Neuronal stem cell (in vitro differentiated cells): ENCODE measurements around the gene SLC39A11.

Experiments used
- DNase-seq: peaks from one replicate; pipeline ENCODE4 v3.0.0-alpha.2; 2013; ENCODE audit warnings: low spot score
- H2AFZ ChIP-seq: one replicate; pipeline ENCODE4 v1.6.1; 2013; ENCODE audit warnings: mild to moderate bottlenecking, low read length, inconsistent platforms
- H2AK5ac ChIP-seq: 2 replicates; pipeline ENCODE4 v1.6.1; 2013; ENCODE audit warnings: low read depth, mild to moderate bottlenecking, inconsistent platforms, low read length, moderate library complexity, mixed read lengths
- H2BK120ac ChIP-seq: 2 replicates; pipeline ENCODE4 v1.6.1; 2013; ENCODE audit warnings: low read depth, mild to moderate bottlenecking, inconsistent platforms, low read length, moderate library complexity, mixed read lengths
- H2BK12ac ChIP-seq: one replicate; pipeline ENCODE4 v1.6.1; 2013; ENCODE audit warnings: low read length, inconsistent platforms
- H2BK15ac ChIP-seq: 2 replicates; pipeline ENCODE4 v1.6.1; 2013; ENCODE audit warnings: mild to moderate bottlenecking, low read length, inconsistent platforms, mixed read lengths
- H2BK5ac ChIP-seq: one replicate; pipeline ENCODE4 v1.6.1; 2013; ENCODE audit warnings: inconsistent platforms, mild to moderate bottlenecking, low read length, moderate library complexity
- H3K14ac ChIP-seq: one replicate; pipeline ENCODE4 v1.6.1; 2013; ENCODE audit warnings: low read length, inconsistent platforms
- H3K18ac ChIP-seq: 2 replicates; pipeline ENCODE4 v1.6.1; 2013; ENCODE audit warnings: low read length, inconsistent platforms
- H3K23ac ChIP-seq: 2 replicates; pipeline ENCODE4 v1.6.1; 2013; ENCODE audit warnings: low read depth, mild to moderate bottlenecking, mixed read lengths, low read length, inconsistent platforms; ENCODE audit not compliant: poor library complexity
- H3K27ac ChIP-seq: replicated peaks from 3 replicates; pipeline ENCODE4 v1.5.1; 2013; ENCODE audit warnings: low read length, inconsistent platforms
- H3K27me3 ChIP-seq, 3 experiments: 2 replicates each; pipeline ENCODE4 v1.6.1; 2013; ENCODE audit warnings: low read length in 3 of 3, mild to moderate bottlenecking in 2 of 3, inconsistent platforms in 1 of 3, low read depth in 1 of 3, mixed read lengths in 1 of 3, moderate library complexity in 1 of 3; ENCODE audit not compliant: control insufficient read depth in 3 of 3, insufficient read depth in 3 of 3
- H3K36me3 ChIP-seq, 2 donors: replicated peaks in 1 of 2; 2 replicates each; pipeline ENCODE4 v1.6.1; 2013; ENCODE audit warnings: low read length in 2 of 2; ENCODE audit not compliant: control insufficient read depth in 2 of 2, insufficient read depth in 2 of 2
- H3K4ac ChIP-seq: 2 replicates; pipeline ENCODE4 v1.6.1; 2013; ENCODE audit warnings: inconsistent platforms, mild to moderate bottlenecking, low read length, moderate library complexity
- H3K4me1 ChIP-seq, 2 donors: 1 replicate in 1 of 2; 2 replicates in 1 of 2; pipeline ENCODE4 v1.6.1; 2013; ENCODE audit warnings: low read length in 2 of 2, low read depth in 1 of 2; ENCODE audit not compliant: control insufficient read depth in 2 of 2, insufficient read depth in 1 of 2
- H3K4me2 ChIP-seq: one replicate; pipeline ENCODE4 v1.6.1; 2013; ENCODE audit warnings: mild to moderate bottlenecking, low read length, inconsistent platforms; ENCODE audit not compliant: insufficient read depth, poor library complexity, severe bottlenecking
- H3K4me3 ChIP-seq, 2 donors: 2 replicates each; pipeline ENCODE4 v1.5.1; 2013; ENCODE audit warnings: low read length in 2 of 2, mild to moderate bottlenecking in 2 of 2, inconsistent platforms in 1 of 2, moderate library complexity in 1 of 2
- H3K79me1 ChIP-seq: one replicate; pipeline ENCODE4 v1.6.1; 2013; ENCODE audit warnings: low read depth, mild to moderate bottlenecking, inconsistent platforms, low read length, moderate library complexity
- H3K9ac ChIP-seq: one replicate; pipeline ENCODE4 v1.6.1; 2013; ENCODE audit warnings: mild to moderate bottlenecking, low read depth, low read length, inconsistent platforms; ENCODE audit not compliant: poor library complexity
- H3K9me3 ChIP-seq, 2 donors: replicated peaks in 1 of 2; 2 replicates each; pipeline versions ENCODE3 to v1.6.1; 2013; ENCODE audit warnings: low read length in 2 of 2, mild to moderate bottlenecking in 2 of 2, inconsistent platforms in 1 of 2, low read depth in 1 of 2, mixed read lengths in 1 of 2, moderate library complexity in 1 of 2; ENCODE audit not compliant: control insufficient read depth in 2 of 2, insufficient read depth in 1 of 2
- H4K8ac ChIP-seq: one replicate; pipeline ENCODE4 v1.6.1; 2013; ENCODE audit warnings: low read depth, mild to moderate bottlenecking, inconsistent platforms, low read length, moderate library complexity
- H4K91ac ChIP-seq: one replicate; pipeline ENCODE4 v1.6.1; 2013; ENCODE audit warnings: low read length, low read depth, mild to moderate bottlenecking, inconsistent platforms; ENCODE audit not compliant: poor library complexity
- WGBS, 2 donors: extraction: QIAGEN DNeasy Blood & Tissue Kit; methylation state at CpG; one replicate each; pipeline ENCODE4 v1.1.7; 2013; ENCODE audit warnings: missing lambda C conversion rate in 2 of 2, mixed read lengths in 1 of 2; ENCODE audit not compliant: insufficient read length in 2 of 2, insufficient replicate concordance in 1 of 2; ENCODE audit errors: extremely low coverage in 2 of 2; 5-methylcytosine and 5-hydroxymethylcytosine counted together

SLC39A11 gene

DNA sequence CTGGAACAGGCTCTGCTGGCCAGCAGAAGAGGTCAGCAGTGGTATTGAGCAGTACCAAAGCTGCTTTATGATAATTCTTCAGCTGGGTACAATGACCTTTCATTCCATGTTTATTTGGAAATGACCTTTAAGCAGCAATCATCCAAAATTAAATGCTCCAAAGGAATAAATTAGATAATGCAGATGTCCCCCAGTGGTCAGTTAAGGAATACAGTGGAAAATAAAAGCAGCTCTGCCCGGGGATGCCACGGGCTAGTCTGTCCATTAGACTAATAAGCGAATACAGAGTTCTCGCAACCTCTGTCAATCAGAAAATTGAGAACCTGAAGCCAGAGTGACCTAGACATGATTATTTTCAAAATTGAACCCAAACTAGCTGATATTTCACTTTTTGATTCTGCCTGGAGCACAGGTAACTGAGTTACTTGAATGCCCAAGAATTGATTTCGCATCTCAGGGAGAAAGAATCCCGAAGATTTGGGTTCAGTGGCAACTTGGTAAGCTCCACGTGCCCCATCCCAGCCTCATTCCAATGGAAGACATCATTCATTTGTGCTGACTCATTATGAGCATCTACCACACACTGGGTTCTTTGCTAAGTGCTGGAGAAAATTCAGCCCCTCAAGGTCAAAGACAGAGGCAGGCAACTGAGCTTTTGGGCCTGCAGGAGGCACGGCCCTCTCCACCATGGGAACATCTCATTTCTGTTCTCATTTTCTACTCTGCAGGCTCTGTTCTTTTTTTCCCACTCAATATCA lies 34.4 kb upstream of the SLC39A11 start:
- Histone ChIP-seq H2BK120ac (no peak overlapping the region), H3K79me1 (no peaks in the 10 kb centered on the region), H2BK5ac (no peak overlapping the region), H3K4me3 (no peak overlapping the region), H3K23ac (no peak overlapping the region), H3K4me2 (no peak overlapping the region), H2AFZ (no peak overlapping the region), H3K4ac (no peak overlapping the region), H3K27ac (no peak overlapping the region), H3K14ac (no peak overlapping the region), H2BK15ac (no peak overlapping the region), H3K27me3 (no peaks in the 10 kb centered on the region), H3K9me3 (no peaks in the 10 kb centered on the region), H2BK12ac (no peak overlapping the region), H3K9ac (no peak overlapping the region), H2AK5ac (no peak overlapping the region), H4K8ac (no peak overlapping the region), H3K4me1 (no peaks in the 10 kb centered on the region), H4K91ac (no peak overlapping the region), H3K36me3 (no peaks in the 10 kb centered on the region), H3K18ac (no peak overlapping the region)
- no CpG with 5 or more reads among the region's 8 CpGs for WGBS, 2 donors
- DNase-seq, result no peak

- WGBS, 2 donors, result no CpG with 5 or more reads among the region's 7 CpGs
- no peak overlapping the region for H3K9ac ChIP-seq
- H2BK120ac ChIP-seq, result no peak overlapping the region
- no peaks in the 10 kb centered on the region for H3K9me3 ChIP-seq
- no peak overlapping the region for H3K23ac ChIP-seq
- H2BK5ac ChIP-seq, result no peak overlapping the region
- H3K79me1 ChIP-seq, result no peaks in the 10 kb centered on the region
- no peak overlapping the region for H4K8ac ChIP-seq
- H3K4me3 ChIP-seq, result no peak overlapping the region
- H3K18ac ChIP-seq, result no peak overlapping the region
- no peaks in the 10 kb centered on the region for H3K36me3 ChIP-seq
- no peak for DNase-seq
- no peak overlapping the region for H2BK12ac ChIP-seq
- H3K14ac ChIP-seq, result no peak overlapping the region
- H4K91ac ChIP-seq, result no peak overlapping the region
- H3K27ac ChIP-seq, result no peak overlapping the region
- no peaks in the 10 kb centered on the region for H3K4me1 ChIP-seq
- no peak overlapping the region for H3K4me2 ChIP-seq
- peak overlapping the region; percentile 64 for H2AFZ ChIP-seq
- H3K4ac ChIP-seq, result no peak overlapping the region
- H3K27me3 ChIP-seq, result no peaks in the 10 kb centered on the region
- H2AK5ac ChIP-seq, result no peak overlapping the region
- H2BK15ac ChIP-seq, result no peak overlapping the region
These were observed 31.3 kb upstream of the SLC39A11 start for GRCh38 chr17:73123606-73124320.

GRCh38 chr17:73122953-73123605 lies 30.6 kb upstream of the SLC39A11 start:
- no peak overlapping the region for H2BK120ac ChIP-seq
- no peak overlapping the region for H2AFZ ChIP-seq
- H3K18ac ChIP-seq, result no peak overlapping the region
- no peak overlapping the region for H3K14ac ChIP-seq
- no peaks in the 10 kb centered on the region for H3K9me3 ChIP-seq
- no peak overlapping the region for H3K23ac ChIP-seq
- H4K8ac ChIP-seq, result no peak overlapping the region
- WGBS, 2 donors, result no CpG with 5 or more reads among the region's 4 CpGs
- H2BK5ac ChIP-seq, result no peak overlapping the region
- H2AK5ac ChIP-seq, result no peak overlapping the region
- no peak overlapping the region for H4K91ac ChIP-seq
- H3K9ac ChIP-seq, result no peak overlapping the region
- no peak overlapping the region for H3K4me2 ChIP-seq
- H2BK12ac ChIP-seq, result no peak overlapping the region
- no peak overlapping the region for H2BK15ac ChIP-seq
- no peak overlapping the region for H3K27ac ChIP-seq
- no peak for DNase-seq
- H3K36me3 ChIP-seq, result no peaks in the 10 kb centered on the region
- H3K4ac ChIP-seq, result no peak overlapping the region
- H3K27me3 ChIP-seq, result no peaks in the 10 kb centered on the region
- no peaks in the 10 kb centered on the region for H3K4me1 ChIP-seq
- H3K79me1 ChIP-seq, result no peaks in the 10 kb centered on the region
- H3K4me3 ChIP-seq, result no peak overlapping the region

- peaks cover 0 to 2% of the 10 kb centered on the region in 2 donors for H3K4me1 ChIP-seq
- H3K14ac ChIP-seq, result no peak overlapping the region
- WGBS, 2 donors, result no CpG with 5 or more reads among the region's 5 CpGs
- no peak overlapping the region for H2AFZ ChIP-seq
- H2BK12ac ChIP-seq, result no peak overlapping the region
- no peak overlapping the region for H3K4me3 ChIP-seq
- H3K79me1 ChIP-seq, result no peaks in the 10 kb centered on the region
- no peak overlapping the region for H3K23ac ChIP-seq
- H4K8ac ChIP-seq, result no peak overlapping the region
- H2AK5ac ChIP-seq, result no peak overlapping the region
- H4K91ac ChIP-seq, result no peak overlapping the region
- H2BK120ac ChIP-seq, result no peak overlapping the region
- H3K4ac ChIP-seq, result no peak overlapping the region
- H3K18ac ChIP-seq, result no peak overlapping the region
- H3K36me3 ChIP-seq, result no peaks in the 10 kb centered on the region
- H3K27ac ChIP-seq, result no peak overlapping the region
- no peak overlapping the region for H3K9ac ChIP-seq
- H3K27me3 ChIP-seq, result no peaks in the 10 kb centered on the region
- H2BK5ac ChIP-seq, result no peak overlapping the region
- no peak for DNase-seq
- no peak overlapping the region for H3K4me2 ChIP-seq
- H3K9me3 ChIP-seq, result no peaks in the 10 kb centered on the region
- H2BK15ac ChIP-seq, result no peak overlapping the region
These were observed 29.0 kb upstream of the SLC39A11 start for GRCh38 chr17:73121506-73121905.
